Stimulated activated CD4-positive, alpha-beta T cell treated with anti-CD3 and anti-CD28 coated beads, Interleukin-1b, Interleukin-23, amount 100 ng/mL, for 4 hours (primary cell): ENCODE measurements around the gene TIGD3.

ENCODE experiments used
- DNase-seq, 2 donors: peaks; one replicate each; pipeline ENCODE4 v3.0.0-alpha.2; 2020; ENCODE audit warnings: low read depth in 2 of 2

Gene TIGD3

DNA sequence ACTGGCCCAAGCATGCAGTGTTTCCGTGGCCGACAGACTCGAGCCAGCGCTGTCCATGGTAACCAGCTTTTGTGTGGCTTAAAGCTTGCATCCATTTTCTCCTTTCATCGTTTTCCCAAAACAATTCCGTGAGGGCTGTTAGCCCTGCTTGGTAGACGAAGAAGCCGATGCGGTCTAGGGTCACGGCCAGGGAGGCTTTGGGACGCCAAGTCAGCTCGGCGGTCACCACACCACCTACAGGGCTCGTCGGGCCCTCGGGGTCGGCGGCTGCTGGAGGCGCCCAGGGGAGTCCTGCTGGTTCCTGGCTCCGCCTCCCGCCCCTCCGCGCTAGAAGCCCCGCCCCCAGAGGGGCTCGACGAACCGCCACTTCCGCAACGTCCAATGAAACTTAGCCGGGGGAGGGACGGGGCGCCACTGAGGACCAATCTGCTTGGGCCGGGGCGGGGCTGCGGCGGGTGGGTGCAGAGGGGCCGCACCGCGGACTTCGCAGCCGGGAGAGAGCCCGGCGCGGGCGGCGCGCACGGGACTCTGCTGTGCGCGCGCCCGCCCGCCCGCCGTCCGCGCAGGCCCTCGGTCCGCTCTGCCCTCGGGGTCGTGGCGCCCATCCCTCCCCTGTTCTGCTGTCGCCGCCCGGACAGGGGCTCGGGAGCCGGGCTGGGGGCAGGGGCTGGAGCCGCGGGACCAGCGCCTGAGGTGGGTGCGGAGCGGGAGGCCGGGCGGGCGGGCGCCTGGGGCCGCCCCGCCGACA is at the start of gene TIGD3:
TSS of gene TIGD3 (plus strand) at position 487 of the 748 bp plus-strand sequence. CDS start 1,058 bp downstream, outside the sequence.
- DNase-seq = peak; percentile 95 to 97

- no peak for DNase-seq
Measured at GRCh38 chr11:65305501-65306268, 48.9 kb upstream of the TIGD3 start.

DNA sequence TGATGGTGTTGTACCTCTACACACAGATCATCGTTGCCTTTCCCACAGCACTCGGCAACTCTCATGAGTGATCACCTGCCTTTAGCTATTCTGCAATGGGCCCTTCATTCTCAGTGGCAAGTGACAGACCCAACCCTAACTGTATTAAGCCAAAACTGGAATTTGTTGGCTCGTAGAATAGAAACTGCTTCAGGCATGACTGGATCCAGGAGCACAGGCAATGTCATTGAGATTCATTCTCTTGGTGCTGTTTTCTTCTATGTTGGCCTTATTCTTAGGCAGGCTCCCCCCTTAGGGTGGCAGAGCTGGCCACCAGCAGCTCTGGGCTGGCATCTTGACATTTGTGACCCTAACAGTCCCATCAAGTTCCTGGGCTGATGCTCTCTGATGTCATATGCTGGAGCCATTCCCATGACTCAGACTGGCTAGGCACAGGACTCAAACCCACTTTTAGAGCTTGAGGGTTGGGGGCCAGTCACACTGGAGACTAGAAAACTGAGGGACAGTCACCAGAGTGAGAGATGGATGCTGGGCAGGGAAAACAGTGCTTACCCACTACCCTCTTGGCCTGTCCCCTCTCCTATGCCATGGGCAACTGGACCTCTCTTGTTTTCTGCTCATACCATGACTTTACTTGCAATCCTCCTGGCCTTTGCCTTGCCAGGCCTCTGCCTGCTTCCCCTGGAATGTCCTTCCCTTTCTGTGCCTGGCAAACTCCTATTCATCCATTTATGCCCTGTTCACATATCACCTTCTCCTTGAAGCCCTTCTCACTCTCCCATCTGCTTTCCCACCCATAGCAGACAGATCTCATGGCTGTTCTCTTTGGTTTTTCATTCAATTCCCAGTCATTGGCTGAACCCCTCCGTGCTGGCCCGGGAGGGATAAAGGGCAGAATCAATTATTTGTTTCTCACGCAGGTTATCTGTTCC is 47.0 kb upstream of the TIGD3 start:
- DNase-seq = no peak

DNA sequence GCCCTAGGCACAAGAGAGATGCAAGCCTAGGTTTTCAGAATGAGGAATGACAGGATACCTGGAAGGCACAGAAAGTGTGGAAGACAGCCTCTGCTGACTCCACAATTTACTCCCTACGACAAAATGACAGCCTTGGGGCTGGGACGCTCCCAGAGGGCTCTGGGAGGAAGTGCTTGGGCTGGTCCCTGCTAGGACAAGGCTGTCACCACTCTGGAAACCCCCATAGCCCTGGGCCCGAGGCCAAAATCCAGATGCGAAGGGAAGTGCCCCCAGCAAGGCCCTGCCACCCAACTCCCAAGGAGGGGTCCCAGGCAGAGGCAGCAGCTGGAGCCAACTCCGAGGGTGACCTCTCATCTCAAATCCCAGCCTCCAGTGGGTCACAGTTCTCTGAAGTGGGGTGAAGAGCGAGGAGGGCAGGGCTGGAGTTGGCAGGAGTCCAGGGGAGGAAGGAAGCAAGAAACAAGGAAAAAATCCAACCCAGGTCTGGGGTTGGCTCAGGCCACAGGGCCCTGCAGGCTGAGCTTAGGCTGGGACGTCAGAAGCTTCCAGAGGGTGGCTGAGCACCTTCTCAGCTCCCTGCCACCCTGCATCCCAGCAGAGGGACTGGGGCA is 46.2 kb upstream of the TIGD3 start:
- no peak for DNase-seq

- DNase-seq = no peak
Measured at GRCh38 chr11:65309006-65309405, 45.5 kb upstream of the TIGD3 start.

- no peak for DNase-seq
Measured at GRCh38 chr11:65310215-65310614, 44.3 kb upstream of the TIGD3 start.

DNA sequence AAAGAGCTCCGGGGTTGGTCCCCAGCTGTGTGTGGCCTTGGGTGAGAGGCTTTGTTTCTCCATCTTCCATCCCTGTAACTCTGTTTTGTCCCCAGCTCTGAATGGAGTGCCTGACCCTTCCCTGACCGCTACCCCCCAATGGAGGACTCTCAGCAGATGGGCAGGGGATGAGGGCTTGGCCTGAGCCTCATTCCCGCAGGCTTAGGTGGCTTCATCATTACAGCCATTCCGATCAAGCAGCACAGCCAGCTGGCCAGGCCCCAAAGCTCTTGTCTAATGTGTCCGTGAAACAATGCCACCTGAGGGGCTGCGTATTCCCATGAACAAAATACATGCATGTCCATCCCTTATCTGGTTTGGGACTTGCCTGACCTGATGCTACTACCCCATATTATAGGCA is 43.8 kb upstream of the TIGD3 start:
- no peak for DNase-seq

DNA sequence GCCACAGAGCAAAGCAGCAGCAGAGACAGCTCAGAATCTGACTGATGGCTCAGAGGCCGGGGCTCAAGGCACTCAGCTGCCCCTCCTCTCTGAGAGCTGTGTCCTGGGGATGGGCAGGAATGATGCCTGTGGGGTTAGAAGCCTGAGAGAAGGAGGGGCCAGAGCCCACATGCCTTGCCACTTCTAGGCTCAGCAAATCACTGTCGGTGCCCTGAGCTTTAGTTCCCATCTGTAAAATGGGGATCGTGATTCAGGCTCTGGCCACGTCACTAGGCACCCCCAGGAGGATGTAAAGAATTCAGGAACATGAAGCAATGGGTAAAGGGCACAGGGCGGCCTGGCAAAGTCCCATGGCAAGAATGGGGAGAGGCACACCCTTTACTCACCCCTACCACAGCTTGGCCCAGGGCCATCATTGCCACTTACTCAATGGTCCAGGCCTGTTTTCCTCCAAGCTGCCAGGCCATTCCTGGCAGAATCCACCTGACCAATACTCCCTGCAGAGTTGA is 43.3 kb upstream of the TIGD3 start:
- DNase-seq = no peak

- peak; percentile 65 to 77 for DNase-seq
Measured at GRCh38 chr11:65314501-65315203, 39.9 kb upstream of the TIGD3 start, which contains the start of gene CDC42EP2. Gene CDC42EP2 (plus strand): TSS chr11:65314866. CDS start chr11:65320899, 6,033 bp downstream.

GRCh38 chr11:65315204-65315865 is 39.2 kb upstream of the TIGD3 start:
- peak; percentile 82 to 85 for DNase-seq

- DNase-seq = no peak
Measured at GRCh38 chr11:65315866-65316226, 38.7 kb upstream of the TIGD3 start.

GRCh38 chr11:65316227-65317024 is 38.1 kb upstream of the TIGD3 start:
- DNase-seq = no peak

DNA sequence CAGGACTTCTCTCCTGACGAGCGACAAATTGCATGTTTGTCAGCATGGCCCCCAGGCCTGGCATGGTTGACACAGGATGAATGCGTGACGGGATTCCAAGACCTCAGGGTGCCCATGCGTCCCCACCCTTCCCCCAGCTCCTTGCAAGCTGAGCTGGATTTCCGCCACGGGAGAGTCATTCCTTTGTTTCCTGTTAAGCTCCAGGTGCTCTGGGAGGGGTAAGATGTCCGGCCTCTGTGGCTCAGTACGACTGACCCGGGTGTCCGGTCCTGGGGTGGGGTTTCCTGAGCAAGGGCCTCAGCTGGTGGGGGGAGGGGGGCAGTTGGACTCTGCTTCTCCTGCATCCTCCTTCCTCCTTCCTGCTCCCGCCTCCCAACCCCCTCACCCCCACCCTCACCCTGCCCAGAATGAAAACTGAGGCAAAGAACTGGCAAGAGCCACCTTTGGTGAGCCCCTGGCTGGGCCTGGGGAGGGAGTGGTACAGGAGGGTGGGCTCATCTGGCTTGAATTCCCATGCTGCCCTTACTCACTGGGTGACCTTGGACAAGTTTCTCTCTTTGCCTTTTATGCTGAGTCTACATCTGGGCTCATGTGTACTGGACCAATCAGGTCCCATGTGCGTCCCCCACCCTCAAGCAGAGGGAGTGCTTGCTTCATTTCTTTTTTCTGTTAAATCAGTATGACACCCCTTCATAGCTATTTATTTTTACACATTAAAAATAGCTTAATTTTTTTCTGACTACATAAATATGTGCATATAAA is 37.3 kb upstream of the TIGD3 start:
- no peak for DNase-seq

DNA sequence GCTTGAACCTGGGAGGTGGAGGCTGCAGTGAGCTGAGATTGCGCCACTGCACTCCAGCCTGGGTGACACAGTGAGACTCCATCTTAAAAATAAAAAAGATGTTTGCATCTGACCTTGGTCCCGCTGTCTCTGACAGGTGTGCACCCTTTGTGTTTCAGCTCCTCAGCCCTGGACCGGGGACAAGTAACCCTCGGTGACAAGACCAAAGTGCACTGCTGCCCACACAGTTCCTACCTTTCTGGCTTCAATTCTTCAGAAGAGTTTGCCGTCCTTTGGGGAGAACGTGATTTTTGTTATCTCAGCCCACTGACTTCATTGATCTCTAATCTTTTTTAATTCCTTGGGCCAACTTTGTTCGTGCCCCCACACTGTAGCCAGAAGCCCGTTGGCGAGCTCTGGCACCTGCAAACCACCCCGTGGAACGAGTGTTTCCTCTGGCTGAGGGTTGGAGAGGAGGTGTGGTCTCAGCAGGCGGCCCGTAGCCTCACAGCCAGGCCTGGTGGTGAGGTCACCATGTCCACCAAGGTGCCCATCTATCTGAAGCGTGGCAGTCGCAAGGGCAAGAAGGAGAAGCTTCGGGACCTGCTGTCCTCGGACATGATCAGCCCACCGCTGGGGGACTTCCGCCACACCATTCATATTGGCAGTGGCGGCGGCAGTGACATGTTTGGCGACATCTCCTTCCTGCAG is 34.0 kb upstream of the TIGD3 start:
- no peak for DNase-seq

DNA sequence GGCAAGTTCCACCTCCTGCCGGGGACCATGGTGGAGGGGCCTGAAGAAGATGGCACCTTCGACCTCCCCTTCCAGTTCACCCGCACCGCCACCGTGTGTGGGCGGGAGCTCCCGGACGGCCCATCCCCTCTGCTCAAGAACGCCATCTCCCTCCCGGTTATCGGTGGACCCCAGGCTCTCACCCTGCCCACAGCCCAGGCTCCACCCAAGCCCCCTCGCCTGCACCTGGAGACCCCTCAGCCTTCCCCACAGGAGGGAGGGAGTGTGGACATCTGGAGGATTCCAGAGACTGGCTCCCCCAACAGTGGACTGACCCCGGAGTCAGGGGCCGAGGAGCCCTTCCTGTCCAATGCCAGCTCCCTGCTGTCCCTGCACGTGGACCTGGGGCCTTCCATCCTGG is 33.5 kb upstream of the TIGD3 start:
- no peak for DNase-seq

DNA sequence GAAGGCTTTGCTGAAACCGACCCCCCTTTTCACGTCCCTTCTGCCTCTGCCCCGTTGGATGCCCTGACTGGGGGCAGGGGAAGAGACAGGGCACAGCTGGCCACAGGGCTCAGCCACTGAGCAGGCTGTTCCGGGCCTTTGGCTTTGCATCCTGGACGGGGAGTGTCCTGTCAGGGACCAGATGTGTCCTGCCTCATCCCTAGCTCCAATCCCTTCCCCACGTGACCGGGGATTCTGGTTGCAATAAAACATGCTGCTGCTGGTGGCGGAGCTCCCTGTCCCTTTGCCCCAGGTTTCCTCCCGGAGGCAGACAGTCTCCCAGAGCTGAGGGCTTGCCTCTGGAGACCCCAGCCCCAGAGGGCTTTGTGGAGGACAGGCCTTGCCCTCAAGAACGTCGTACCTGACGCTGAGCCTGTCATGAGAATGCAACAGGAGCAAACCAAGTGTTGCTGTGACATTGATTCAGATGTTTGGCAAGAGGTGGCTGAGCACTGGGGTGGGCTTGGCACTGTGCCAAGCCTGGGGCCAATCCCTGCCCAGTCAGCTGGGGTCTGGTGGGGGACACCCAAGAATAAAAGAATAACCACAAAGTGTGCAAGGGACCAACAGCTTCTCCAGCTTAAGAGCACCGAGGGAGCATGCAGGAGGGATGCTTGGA is 32.6 kb upstream of the TIGD3 start:
- no peak for DNase-seq

DNA sequence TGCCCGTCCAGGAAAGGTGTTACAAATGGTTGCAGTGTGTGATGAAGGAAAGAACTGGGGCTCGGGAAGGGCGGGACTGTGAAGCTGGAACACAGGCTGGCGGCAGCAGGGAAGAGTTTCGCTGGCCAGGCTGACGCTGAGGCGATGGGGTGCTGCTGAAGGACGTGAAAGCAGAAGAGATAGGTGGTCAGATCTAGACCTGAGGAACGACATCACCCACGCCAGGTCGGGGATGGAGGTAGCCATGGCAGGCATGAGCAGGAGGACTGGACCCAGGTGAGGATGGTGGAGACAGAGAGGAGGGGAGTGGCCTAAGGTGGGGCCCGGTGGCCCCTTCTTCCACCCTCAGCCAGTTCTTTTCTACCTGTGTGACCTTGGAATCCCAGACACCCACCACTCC is 30.7 kb upstream of the TIGD3 start:
- DNase-seq = no peak
